ENCODE data around the gene PDZD2.

Gene PDZD2

DNA sequence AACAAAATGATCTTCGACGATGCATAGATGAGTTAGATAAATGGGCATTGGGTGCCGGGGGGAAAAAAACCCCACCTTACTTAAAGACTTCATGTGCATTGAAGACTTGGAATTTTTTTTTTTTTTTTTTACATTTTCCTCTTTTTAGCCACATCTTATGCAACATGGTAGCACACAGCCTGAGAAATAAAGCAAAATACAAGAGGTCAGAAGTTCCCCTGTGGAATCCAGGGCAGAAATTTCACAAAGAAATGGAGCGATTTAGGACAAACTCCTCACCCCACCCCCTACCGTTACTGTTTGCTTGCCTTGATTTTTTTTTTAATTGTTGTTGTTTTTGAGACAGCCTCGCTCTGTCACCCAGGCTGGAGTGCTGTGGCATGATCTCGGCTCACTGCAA is 382.0 kb downstream of the PDZD2 start:
- H3K4me1 ChIP-seq (ENCODE audit: control insufficient read depth in 1 of 2, insufficient read depth in 1 of 2, low read depth in 1 of 2, low read length in 1 of 2), result no peaks in the 10 kb centered on the region
- H3K27ac ChIP-seq, result no peak overlapping the region
- no peak overlapping the region for H3K4me3 ChIP-seq (ENCODE audit: low read depth in 1 of 2, low read length in 1 of 2)
- H3K27me3 ChIP-seq, result no peaks in the 10 kb centered on the region
- no peak for TF ChIP-seq CTCF (IDR thresholded peaks at IDR 0.05)
- no peaks in the 10 kb centered on the region for H3K36me3 ChIP-seq
- no peaks in the 10 kb centered on the region for H3K9me3 ChIP-seq

- TF ChIP-seq CTCF (IDR thresholded peaks at IDR 0.05), result no peak
- H3K27me3 ChIP-seq, result no peaks in the 10 kb centered on the region
- H3K4me1 ChIP-seq (ENCODE audit: control insufficient read depth in 1 of 2, insufficient read depth in 1 of 2, low read depth in 1 of 2, low read length in 1 of 2), result no peaks in the 10 kb centered on the region
- no peaks in the 10 kb centered on the region for H3K36me3 ChIP-seq
- no peak overlapping the region for H3K4me3 ChIP-seq (ENCODE audit: low read depth in 1 of 2, low read length in 1 of 2)
- no peaks in the 10 kb centered on the region for H3K9me3 ChIP-seq
- no peak overlapping the region for H3K27ac ChIP-seq
These were observed 382.8 kb downstream of the PDZD2 start for GRCh38 chr5:32021771-32022170.

GRCh38 chr5:32022638-32023037 is 383.7 kb downstream of the PDZD2 start:
- Histone ChIP-seq H3K4me1 (ENCODE audit: control insufficient read depth in 1 of 2, insufficient read depth in 1 of 2, low read depth in 1 of 2, low read length in 1 of 2) (no peaks in the 10 kb centered on the region), H3K36me3 (no peaks in the 10 kb centered on the region), H3K4me3 (ENCODE audit: low read depth in 1 of 2, low read length in 1 of 2) (no peak overlapping the region), H3K9me3 (no peaks in the 10 kb centered on the region), H3K27ac (no peak overlapping the region), H3K27me3 (no peaks in the 10 kb centered on the region)
- TF ChIP-seq CTCF (IDR thresholded peaks at IDR 0.05), result no peak

DNA sequence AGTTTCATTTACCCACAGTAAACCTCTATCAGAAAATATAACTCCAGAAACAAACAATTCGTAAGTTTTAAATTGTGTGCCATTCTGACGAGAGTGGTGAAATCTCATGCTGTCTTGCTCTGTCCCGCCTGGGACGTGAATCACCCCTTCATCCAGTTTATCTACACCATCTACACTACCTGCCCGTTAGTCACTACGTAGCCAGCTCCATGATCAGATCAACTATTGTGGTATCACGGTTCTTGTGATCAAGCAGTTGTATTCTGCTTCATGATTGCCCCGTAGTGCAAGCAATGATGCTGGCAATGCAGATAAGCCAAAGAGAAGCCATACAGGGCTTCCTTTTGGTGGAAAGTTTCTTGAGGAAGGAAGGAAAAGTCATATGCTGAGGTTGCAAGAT is 384.9 kb downstream of the PDZD2 start:
- no peak for TF ChIP-seq CTCF (IDR thresholded peaks at IDR 0.05)
- H3K4me3 ChIP-seq (ENCODE audit: low read depth in 1 of 2, low read length in 1 of 2), result no peak overlapping the region
- no peaks in the 10 kb centered on the region for H3K27me3 ChIP-seq

GRCh38 chr5:32024751-32025150 is 385.8 kb downstream of the PDZD2 start:
- H3K27ac ChIP-seq, result no peak overlapping the region
- no peak for TF ChIP-seq CTCF (IDR thresholded peaks at IDR 0.05)
- H3K36me3 ChIP-seq, result no peaks in the 10 kb centered on the region
- H3K27me3 ChIP-seq, result no peaks in the 10 kb centered on the region
- H3K4me3 ChIP-seq (ENCODE audit: low read depth in 1 of 2, low read length in 1 of 2), result no peak overlapping the region
- no peaks in the 10 kb centered on the region for H3K9me3 ChIP-seq
- H3K4me1 ChIP-seq (ENCODE audit: control insufficient read depth in 1 of 2, insufficient read depth in 1 of 2, low read depth in 1 of 2, low read length in 1 of 2), result peaks cover 0 to 4% of the 10 kb centered on the region in 2 experiments

More for the DNA sequence above, 384.9 kb downstream of the PDZD2 start:
- Histone ChIP-seq H3K36me3 (no peaks in the 10 kb centered on the region), H3K9me3 (no peaks in the 10 kb centered on the region), H3K27ac (no peak overlapping the region), H3K4me1 (ENCODE audit: control insufficient read depth in 1 of 2, insufficient read depth in 1 of 2, low read depth in 1 of 2, low read length in 1 of 2) (peaks cover 0 to 4% of the 10 kb centered on the region in 2 experiments)

All from neutrophil (primary cell).